Measurements from ENCODE around the gene LIPE.

Gene LIPE

DNA sequence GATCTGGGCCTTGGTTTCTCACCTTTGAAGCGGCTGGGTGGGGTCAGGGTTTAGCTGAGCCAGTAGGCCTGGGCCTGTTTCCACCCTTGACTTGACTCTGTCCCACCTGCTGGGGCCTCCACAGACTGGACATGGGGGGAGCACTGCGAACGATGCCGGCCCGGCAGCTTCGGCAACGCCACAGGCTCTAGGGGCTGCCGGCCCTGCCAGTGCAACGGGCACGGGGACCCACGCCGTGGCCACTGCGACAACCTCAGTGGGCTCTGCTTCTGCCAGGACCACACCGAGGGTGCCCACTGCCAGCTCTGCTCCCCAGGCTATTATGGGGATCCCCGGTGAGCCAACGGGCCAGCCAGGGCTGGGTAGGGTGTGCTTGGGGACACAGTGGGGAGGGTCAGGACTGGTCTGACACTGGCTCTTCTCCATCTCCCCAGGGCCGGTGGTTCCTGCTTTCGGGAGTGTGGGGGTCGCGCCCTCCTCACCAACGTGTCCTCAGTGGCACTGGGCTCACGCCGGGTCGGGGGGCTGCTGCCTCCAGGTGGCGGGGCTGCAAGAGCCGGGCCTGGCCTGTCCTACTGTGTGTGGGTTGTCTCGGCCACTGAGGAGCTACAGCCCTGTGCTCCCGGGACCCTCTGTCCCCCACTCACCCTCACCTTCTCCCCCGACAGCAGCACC lies 73.7 kb downstream of the LIPE start:
- H3K9ac ChIP-seq = no peak overlapping the region
- no peaks in the 10 kb centered on the region for H3K9me3 ChIP-seq (ENCODE audit: control insufficient read depth, low read length)
- no peak overlapping the region for H3K27ac ChIP-seq
- TF ChIP-seq, protein P1, sequence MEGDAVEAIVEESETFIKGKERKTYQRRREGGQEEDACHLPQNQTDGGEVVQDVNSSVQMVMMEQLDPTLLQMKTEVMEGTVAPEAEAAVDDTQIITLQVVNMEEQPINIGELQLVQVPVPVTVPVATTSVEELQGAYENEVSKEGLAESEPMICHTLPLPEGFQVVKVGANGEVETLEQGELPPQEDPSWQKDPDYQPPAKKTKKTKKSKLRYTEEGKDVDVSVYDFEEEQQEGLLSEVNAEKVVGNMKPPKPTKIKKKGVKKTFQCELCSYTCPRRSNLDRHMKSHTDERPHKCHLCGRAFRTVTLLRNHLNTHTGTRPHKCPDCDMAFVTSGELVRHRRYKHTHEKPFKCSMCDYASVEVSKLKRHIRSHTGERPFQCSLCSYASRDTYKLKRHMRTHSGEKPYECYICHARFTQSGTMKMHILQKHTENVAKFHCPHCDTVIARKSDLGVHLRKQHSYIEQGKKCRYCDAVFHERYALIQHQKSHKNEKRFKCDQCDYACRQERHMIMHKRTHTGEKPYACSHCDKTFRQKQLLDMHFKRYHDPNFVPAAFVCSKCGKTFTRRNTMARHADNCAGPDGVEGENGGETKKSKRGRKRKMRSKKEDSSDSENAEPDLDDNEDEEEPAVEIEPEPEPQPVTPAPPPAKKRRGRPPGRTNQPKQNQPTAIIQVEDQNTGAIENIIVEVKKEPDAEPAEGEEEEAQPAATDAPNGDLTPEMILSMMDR (IDR thresholded peaks at IDR 0.05) = no peak
- H3K79me2 ChIP-seq = peaks cover 3% of the 10 kb centered on the region
- no peaks in the 10 kb centered on the region for H3K36me3 ChIP-seq (ENCODE audit: control insufficient read depth, insufficient read depth, low read length)
- no peak overlapping the region for H3K4me2 ChIP-seq (ENCODE audit: low read length)
- no peak overlapping the region for H3K4me3 ChIP-seq (ENCODE audit: low read depth, low read length)
- H2AFZ ChIP-seq = no peak overlapping the region
- no peaks in the 10 kb centered on the region for H3K27me3 ChIP-seq (ENCODE audit: control insufficient read depth, insufficient read depth, low read length)
- no peaks in the 10 kb centered on the region for H3K4me1 ChIP-seq

DNA sequence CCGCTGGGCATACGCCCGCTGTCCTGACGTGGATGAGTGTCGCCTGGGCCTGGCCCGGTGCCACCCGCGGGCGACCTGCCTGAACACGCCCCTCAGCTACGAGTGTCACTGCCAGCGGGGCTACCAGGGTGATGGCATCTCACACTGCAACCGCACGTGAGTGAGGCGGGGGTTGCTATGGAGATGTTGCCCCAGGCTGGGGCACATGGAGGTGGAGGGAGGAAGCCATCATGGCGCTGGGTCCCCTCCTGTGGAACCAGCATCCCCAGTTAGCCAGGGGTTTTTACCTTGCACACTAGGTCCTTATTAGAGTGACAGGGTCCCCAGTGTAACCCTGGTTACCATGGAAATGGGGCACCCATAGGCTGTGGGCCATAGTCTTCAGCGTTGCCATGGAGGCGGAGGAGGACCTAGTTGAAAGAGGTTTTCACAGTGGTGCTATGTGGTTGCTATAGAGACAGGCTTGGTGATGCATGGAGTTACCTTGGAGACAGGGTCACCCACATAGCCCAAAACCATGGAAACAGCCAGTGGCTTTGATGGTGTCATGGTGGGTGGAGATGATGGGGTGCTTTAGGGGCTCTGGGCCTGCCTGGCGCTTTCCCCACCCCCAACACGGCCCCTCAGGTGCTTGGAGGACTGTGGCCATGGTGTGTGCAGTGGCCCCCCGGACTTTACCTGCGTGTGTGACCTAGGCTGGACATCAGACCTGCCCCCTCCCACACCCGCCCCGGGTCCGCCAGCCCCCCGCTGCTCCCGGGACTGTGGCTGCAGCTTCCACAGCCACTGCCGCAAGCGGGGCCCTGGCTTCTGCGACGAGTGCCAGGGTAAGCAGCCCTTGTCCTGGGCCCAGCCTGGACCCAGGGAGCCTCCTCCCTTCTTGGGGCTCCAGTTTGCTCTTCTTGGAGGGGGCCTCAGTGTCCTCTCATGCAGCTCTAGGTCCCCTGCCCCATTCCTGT lies 74.6 kb downstream of the LIPE start:
- TF ChIP-seq, protein P1 (IDR thresholded peaks at IDR 0.05) = no peak
- Histone ChIP-seq H3K27me3 (ENCODE audit: control insufficient read depth, insufficient read depth, low read length) (no peaks in the 10 kb centered on the region), H3K79me2 (peaks cover 3% of the 10 kb centered on the region), H2AFZ (no peak overlapping the region), H3K4me2 (ENCODE audit: low read length) (no peak overlapping the region), H3K9me3 (ENCODE audit: control insufficient read depth, low read length) (no peaks in the 10 kb centered on the region), H3K4me3 (ENCODE audit: low read depth, low read length) (no peak overlapping the region), H3K36me3 (ENCODE audit: control insufficient read depth, insufficient read depth, low read length) (no peaks in the 10 kb centered on the region), H3K4me1 (no peaks in the 10 kb centered on the region), H3K27ac (no peak overlapping the region), H3K9ac (no peak overlapping the region)
